CD4-positive, alpha-beta T cell treated with Interleukin-6 at 100 ng/mL for 8 hours (primary cell): ENCODE data around the gene HMGB1.
A peak's percentile ranks its signal among the peaks of the same experiment; 100 is the strongest.

Experiments used
- DNase-seq: peaks from one replicate; pipeline ENCODE4 v3.0.0-alpha.2; 2020; ENCODE audit warnings: mixed read lengths, low spot score

The HMGB1 gene

GRCh38 chr13:30465593-30466357 is at the start of gene HMGB1:
HMGB1 (minus strand) TSS chr13:30465936; CDS start chr13:30463680, 2,256 bp downstream.
- peak; percentile 97 for DNase-seq

- DNase-seq, result no peak
Observed at GRCh38 chr13:30510811-30511371, 45.2 kb upstream of the HMGB1 start.

- no peak for DNase-seq
Observed at GRCh38 chr13:30510091-30510490, 44.4 kb upstream of the HMGB1 start.

DNA sequence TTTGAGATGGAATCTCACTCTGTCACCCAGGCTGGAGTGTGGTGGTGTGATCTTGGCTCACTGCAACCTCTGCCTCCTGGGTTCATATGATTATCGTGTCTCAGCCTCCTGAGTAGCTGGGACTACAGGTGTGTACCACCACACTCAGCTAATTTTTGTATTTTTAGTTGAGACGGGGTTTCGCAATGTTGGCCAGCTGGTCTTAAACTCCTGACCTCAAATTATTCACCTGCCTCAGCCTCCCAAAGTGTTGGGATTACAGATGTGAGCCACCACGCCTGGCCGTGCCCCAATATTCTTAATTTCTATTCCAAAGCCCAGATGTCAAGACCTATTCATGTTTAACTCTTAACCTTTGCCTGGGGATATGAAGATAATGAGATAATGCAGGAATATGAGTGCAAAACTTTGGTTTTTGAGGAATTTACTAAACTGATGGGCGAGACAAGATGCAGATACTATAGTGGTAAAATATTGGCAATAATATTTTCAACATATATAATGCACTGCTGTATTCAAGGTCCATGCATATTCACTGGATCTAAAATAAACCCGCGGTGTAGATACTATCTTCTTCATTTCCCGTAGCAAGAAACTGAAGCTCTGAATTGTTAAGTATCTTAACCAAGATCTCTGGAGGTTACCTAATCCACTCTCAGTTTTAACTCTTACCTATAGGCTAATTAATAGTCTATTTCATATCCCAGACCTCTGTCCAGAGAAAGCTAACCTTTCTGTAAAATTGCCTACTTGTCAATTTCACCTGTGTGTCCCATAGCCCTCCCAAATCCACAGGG is 43.7 kb upstream of the HMGB1 start:
- no peak for DNase-seq

- no peak for DNase-seq
Observed at GRCh38 chr13:30504081-30504480, 38.3 kb upstream of the HMGB1 start.

DNA sequence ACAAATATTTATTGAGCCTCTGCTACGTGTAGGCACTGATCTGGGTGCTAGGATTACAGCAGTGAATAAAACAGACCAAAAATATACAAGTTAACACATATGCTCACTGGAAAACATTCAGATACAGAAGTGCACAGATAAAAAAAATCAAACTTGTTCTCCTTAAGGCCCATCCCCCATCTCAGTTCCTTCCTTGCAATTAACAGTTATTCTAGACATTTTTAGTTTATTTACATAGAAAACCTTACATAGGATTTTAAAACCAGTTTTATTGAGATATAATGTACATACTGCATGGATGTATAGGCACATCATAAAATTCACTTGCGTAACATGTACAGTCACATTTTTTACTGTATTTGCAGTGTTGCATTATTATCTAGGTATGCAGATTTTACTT is 36.5 kb upstream of the HMGB1 start:
- no peak for DNase-seq

GRCh38 chr13:30499338-30499737 is 33.6 kb upstream of the HMGB1 start:
- no peak for DNase-seq

- DNase-seq, result no peak
Observed at GRCh38 chr13:30496147-30496546, 30.4 kb upstream of the HMGB1 start.

GRCh38 chr13:30495746-30496145 is 30.0 kb upstream of the HMGB1 start:
- DNase-seq, result no peak

DNA sequence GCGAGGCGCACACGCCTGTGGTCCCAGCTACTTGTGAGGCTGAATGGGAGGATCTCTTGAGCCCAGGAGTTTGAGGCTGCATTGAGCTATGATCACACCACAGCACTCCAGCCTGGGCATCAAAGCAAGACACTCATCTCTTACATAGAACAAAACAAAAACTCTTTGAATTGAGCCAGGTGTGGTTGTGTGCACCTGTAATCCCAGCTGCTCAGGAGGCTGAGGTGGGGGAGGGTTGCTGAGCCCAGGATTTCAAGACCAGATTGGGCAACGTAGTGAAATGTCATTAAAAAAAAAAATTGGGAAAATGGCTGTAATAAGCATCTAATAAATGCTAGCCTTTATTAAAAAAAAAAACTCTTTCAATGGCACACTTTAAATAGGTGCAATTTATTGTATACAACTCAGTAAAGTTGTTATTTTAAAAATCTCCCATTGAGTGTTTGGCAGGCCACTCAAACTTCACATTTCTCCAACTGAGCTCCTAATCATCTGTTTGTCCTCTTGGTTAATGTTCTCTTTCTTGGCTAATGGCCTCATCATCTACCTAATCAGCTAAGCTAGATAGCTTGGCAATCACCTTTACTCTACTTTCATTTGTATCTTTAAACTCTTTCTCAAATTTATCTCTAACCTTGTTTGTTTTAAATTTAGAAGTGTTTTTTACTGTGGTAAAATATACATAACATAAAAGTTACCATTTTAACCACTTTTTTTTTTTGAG is 28.1 kb upstream of the HMGB1 start:
- no peak for DNase-seq

GRCh38 chr13:30487075-30487470 is 21.3 kb upstream of the HMGB1 start:
- DNase-seq, result no peak

GRCh38 chr13:30486230-30487074 is 20.7 kb upstream of the HMGB1 start:
- no peak for DNase-seq

GRCh38 chr13:30481241-30481760 is 15.6 kb upstream of the HMGB1 start:
- no peak for DNase-seq

DNA sequence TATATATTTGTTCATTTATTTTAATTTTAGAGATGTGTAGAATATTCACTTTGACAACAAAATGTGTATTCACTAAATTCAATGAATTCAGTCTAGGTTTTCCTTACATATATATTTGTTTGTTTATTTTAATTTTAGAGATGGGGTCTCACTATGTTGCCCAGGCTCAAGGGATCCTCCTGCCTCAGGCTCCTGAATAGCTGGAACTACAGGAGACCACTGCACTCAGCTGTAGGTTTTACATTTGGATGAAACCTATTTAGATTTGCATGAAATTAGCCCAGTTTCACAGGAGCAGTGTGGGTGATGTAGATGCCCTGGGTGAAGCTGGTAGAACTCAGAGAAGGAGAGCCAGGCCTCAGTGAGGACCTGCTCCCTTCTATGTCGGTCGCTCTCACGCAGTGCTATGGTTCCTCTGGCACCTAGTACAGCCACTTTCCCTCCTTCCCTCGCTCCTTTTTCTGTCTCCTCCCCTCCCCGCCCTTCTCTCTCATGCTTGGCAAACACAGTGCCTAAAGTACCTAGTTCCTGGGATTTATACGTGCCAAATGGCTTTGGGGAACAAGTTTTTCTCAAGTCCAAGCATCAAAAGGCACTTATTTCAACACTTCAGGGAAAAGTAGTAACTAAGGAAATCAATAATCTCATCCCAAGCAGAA is 14.7 kb upstream of the HMGB1 start:
- no peak for DNase-seq

GRCh38 chr13:30479883-30480219 is 14.1 kb upstream of the HMGB1 start:
- DNase-seq, result no peak

GRCh38 chr13:30479154-30479882 is 13.6 kb upstream of the HMGB1 start:
- no peak for DNase-seq

DNA sequence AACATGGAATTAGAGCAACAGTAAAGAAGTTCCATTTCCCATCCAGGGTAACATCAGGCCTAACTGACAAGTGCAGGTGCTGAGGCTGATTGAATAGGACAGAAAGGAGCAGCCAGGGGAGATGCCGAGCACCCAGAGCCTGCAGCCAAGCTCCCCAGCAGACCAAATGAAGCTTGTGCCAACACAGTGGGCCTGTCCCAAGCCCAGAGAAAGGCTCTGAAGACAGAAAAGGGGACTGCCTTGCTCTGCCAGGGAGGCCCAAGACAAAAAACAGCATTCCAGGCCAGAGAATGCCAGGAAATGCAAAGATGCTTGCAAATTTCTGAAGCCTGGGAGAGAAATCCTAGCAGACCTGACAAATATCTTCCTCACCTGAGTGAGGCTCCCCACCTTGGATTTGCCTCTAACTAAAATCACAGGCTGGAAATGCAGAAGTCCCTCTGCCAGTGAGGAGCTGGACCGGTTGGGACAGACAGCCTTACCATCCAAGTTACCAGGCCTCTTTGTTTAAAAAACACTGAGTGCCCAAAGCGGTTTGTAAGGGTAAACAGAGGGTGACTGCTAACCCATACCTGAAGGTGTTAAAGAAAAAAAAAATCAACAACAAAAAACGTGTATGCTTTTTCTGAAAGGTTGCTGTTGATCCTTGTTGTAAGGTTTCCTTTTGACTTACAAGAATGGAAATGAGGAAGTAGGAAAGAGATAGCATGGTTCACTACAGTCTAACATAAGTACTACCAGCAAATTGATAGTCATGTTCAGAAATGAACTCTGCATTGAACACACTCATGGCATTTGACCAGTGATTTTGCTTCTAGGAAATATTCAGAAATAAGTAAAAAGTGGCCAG is 11.8 kb upstream of the HMGB1 start:
- no peak for DNase-seq

GRCh38 chr13:30473675-30474074 is 7.9 kb upstream of the HMGB1 start:
- DNase-seq, result no peak

- DNase-seq, result no peak
Observed at GRCh38 chr13:30466841-30467252, 1.1 kb upstream of the HMGB1 start.
